K562 (cell line): ENCODE measurements around the gene TNPO2. TPM values are rescaled to one million over a fixed set of nuclear protein-coding genes. Genes with fewer than 3 reads are reported as not detected.

Experiments
- DDX20 ChIP-seq: fragments of 450-650 bp; IDR thresholded peaks from 2 replicates; pipeline ENCODE4 v1.6.1; 2016; ENCODE audit warnings: missing genetic modification characterization, low read depth, mild to moderate bottlenecking, missing compliant biosample characterization, moderate library complexity
- GATAD2B ChIP-seq: fragments of 450-650 bp; IDR thresholded peaks from 2 replicates; pipeline ENCODE4 v1.6.1; 2017; ENCODE audit warnings: mild to moderate bottlenecking, borderline replicate concordance
- MAZ ChIP-seq, 2 experiments: fragments of 450-650 bp in 1 of 2; sonication (generic) in 1 of 2; formaldehyde crosslinking; IDR thresholded peaks in 1 of 2; conservative IDR thresholded peaks in 1 of 2; 2 replicates each; pipeline versions ENCODE4 v1.4.0 to v1.5.0; 2020; ENCODE audit warnings: mild to moderate bottlenecking in 1 of 2, missing genetic modification reagents in 1 of 2
- PHF8 ChIP-seq: fragments of 200-600 bp; sonication (generic); IDR thresholded peaks from 2 replicates; pipeline ENCODE4 v1.6.1; 2012; ENCODE audit warnings: mixed run types, mild to moderate bottlenecking, inconsistent platforms, low read length, moderate library complexity, borderline replicate concordance
- SIN3A ChIP-seq, 2 experiments: fragments of 150-350 bp in 1 of 2; IDR thresholded peaks; 2 replicates each; pipeline ENCODE4 v1.6.1; 2011 to 2016; ENCODE audit warnings: borderline replicate concordance in 2 of 2, low read depth in 2 of 2, low read length in 2 of 2, mild to moderate bottlenecking in 2 of 2, moderate library complexity in 2 of 2; ENCODE audit not compliant: control insufficient read depth in 1 of 2
- TAF7 ChIP-seq: fragments of 450-650 bp; IDR thresholded peaks from 2 replicates; pipeline ENCODE4 v1.6.1; 2016; ENCODE audit warnings: missing genetic modification characterization, missing compliant biosample characterization
- ZBTB7A ChIP-seq: IDR thresholded peaks from 2 replicates; pipeline ENCODE4 v1.6.1; 2011; ENCODE audit warnings: low read depth, mild to moderate bottlenecking, low read length, moderate library complexity, borderline replicate concordance; ENCODE audit not compliant: control insufficient read depth
- ZNF324 ChIP-seq: fragments of 250-450 bp; sonication (Bioruptor Pico); IDR thresholded peaks from 2 replicates; pipeline ENCODE4 v1.4.0; 2020; ENCODE audit warnings: mild to moderate bottlenecking
- ZNF830 ChIP-seq: fragments of 250-450 bp; sonication (Bioruptor Pico); IDR thresholded peaks from 2 replicates; pipeline ENCODE4 v1.5.0; 2021; ENCODE audit warnings: mild to moderate bottlenecking
- polyA plus RNA-seq, 8 experiments: library from polyadenylated mRNA; depleted of rRNA in 4 of 8; stranded (reverse) in 5 of 8; unstranded in 3 of 8; fragments of >200 nt; fragmentation: Nextera tagmentation in 2 of 8; fragmentation: Illumina TruSeq in 1 of 8; extraction: Ambion mirVana in 2 of 8; extraction: Trizol in 1 of 8; gene quantifications; 2 replicates each; pipeline versions ENCODE4 v1.2.1 to v1.2.3, GENCODE V29; 2011 to 2014; ENCODE audit warnings: inconsistent platforms in 1 of 8, missing spikeins in 1 of 8
- total RNA-seq, 7 experiments: library from RNA; depleted of rRNA in 6 of 7; stranded (reverse); fragments of >200 nt in 6 of 7; fragmentation: Illumina TruSeq in 2 of 7; extraction: Trizol in 2 of 7; gene quantifications; 2 replicates each; pipeline versions ENCODE4 v1.2.1 to v1.2.3, GENCODE V29; 2011 to 2021; ENCODE audit warnings: low replicate concordance in 1 of 7
- TF ChIP-seq, protein P1 (sequence below), 2 experiments: fragments of 450-650 bp in 1 of 2; sonication (generic) in 1 of 2; formaldehyde crosslinking in 1 of 2; IDR thresholded peaks; 2 replicates each; pipeline versions ENCODE4 v1.7.1 to v1.9.0; 2016 to 2022; ENCODE audit warnings: inconsistent platforms in 1 of 2, mild to moderate bottlenecking in 1 of 2, missing genetic modification reagents in 1 of 2
- TF ChIP-seq, protein P2 (sequence below): fragments of 250-450 bp; sonication (Bioruptor Pico); IDR thresholded peaks from 2 replicates; pipeline ENCODE4 v1.8.0; 2022; ENCODE audit warnings: inconsistent platforms, mild to moderate bottlenecking, moderate library complexity, borderline replicate concordance
- TF ChIP-seq, protein P3 (sequence below): fragments of 200-800 bp; sonication (Bioruptor generic); IDR thresholded peaks from 2 replicates; pipeline ENCODE4 v1.6.1; 2017; ENCODE audit warnings: missing genetic modification characterization, missing compliant biosample characterization

TNPO2 gene
- total and polyA plus RNA-seq, 9 of the 15 experiments (the other 6 are each of a cell fraction or from before 2014, with no cell fraction given) = 6.0 to 126 (median 53.8) TPM

DNA sequence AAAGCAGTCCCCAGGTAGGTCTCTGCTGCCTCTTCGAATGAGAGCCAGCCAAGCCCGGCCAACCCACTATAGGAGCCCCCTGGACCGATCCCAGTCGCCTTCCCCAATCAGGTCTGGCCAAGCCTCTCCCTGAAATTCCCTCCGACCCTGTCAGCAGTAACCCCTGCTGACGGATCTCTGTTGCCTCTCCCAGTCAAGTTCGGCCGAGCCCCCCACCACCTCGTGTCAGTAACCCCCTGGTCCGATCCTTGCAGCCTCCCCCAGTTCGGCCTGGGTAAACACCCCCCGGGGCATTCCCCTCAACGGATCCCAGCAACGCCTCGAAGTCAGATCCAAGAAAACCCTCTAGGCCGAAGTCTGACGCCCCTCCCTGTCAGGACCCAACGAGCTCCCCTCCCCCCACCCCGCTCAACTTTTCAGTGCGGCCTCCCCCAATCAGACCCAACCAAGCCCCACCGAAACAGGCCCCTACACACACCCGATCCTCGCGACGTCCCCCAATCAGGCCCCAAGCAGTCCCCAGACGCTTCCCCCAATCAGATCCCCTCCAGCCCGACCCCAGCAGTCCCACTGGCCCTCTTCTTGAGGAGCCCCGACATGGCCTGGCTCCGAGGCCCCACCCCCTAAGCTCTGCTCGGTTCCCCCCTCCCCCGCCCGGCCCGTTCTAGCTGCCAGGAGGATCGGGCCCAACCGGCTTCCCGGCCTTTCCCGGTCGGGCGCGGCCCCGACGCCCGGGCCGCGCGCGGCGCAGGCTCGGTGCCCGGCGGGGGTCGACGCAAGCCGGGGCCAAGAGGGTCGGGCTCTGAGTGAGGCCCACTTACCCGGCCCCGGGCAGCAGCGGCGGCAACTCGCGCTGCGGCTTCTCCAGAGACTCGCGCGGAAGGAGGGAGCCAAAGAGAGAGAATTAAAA lies 1.8 kb downstream of the TNPO2 start (continued):
- TF ChIP-seq, protein P1, sequence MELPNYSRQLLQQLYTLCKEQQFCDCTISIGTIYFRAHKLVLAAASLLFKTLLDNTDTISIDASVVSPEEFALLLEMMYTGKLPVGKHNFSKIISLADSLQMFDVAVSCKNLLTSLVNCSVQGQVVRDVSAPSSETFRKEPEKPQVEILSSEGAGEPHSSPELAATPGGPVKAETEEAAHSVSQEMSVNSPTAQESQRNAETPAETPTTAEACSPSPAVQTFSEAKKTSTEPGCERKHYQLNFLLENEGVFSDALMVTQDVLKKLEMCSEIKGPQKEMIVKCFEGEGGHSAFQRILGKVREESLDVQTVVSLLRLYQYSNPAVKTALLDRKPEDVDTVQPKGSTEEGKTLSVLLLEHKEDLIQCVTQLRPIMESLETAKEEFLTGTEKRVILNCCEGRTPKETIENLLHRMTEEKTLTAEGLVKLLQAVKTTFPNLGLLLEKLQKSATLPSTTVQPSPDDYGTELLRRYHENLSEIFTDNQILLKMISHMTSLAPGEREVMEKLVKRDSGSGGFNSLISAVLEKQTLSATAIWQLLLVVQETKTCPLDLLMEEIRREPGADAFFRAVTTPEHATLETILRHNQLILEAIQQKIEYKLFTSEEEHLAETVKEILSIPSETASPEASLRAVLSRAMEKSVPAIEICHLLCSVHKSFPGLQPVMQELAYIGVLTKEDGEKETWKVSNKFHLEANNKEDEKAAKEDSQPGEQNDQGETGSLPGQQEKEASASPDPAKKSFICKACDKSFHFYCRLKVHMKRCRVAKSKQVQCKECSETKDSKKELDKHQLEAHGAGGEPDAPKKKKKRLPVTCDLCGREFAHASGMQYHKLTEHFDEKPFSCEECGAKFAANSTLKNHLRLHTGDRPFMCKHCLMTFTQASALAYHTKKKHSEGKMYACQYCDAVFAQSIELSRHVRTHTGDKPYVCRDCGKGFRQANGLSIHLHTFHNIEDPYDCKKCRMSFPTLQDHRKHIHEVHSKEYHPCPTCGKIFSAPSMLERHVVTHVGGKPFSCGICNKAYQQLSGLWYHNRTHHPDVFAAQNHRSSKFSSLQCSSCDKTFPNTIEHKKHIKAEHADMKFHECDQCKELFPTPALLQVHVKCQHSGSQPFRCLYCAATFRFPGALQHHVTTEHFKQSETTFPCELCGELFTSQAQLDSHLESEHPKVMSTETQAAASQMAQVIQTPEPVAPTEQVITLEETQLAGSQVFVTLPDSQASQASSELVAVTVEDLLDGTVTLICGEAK (IDR thresholded peaks at IDR 0.05) = peak; percentile 46; the same call in 1 of the 2 replicates
- TF ChIP-seq, protein P1 (CRISPR knock-in tag; IDR thresholded peaks at IDR 0.05) = no peak
- TF ChIP-seq MAZ (CRISPR knock-in tag; conservative IDR thresholded peaks at IDR 0.05 in 1 of 2, IDR thresholded peaks at IDR 0.05 in 1 of 2) = 0 out of 4 replicates have a peak, but pooled peaks of 1 of the 2 experiments have one; percentile 2
- no peak for TF ChIP-seq ZNF830 (CRISPR knock-in tag)
- TF ChIP-seq, protein P2, sequence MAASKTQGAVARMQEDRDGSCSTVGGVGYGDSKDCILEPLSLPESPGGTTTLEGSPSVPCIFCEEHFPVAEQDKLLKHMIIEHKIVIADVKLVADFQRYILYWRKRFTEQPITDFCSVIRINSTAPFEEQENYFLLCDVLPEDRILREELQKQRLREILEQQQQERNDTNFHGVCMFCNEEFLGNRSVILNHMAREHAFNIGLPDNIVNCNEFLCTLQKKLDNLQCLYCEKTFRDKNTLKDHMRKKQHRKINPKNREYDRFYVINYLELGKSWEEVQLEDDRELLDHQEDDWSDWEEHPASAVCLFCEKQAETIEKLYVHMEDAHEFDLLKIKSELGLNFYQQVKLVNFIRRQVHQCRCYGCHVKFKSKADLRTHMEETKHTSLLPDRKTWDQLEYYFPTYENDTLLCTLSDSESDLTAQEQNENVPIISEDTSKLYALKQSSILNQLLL (CRISPR knock-in tag) = no peak
- TF ChIP-seq SIN3A (IDR thresholded peaks at IDR 0.05; ENCODE audit: borderline replicate concordance in 2 of 2, control insufficient read depth in 1 of 2, low read depth in 2 of 2, low read length in 2 of 2) = peak in 1 of 2 experiments; percentile 5; a peak in 1 of 4 replicates
- 0 out of 2 replicates have a peak, but pooled peaks have one; percentile 54 for TF ChIP-seq GATAD2B
- no peak for TF ChIP-seq ZNF324 (CRISPR knock-in tag)
- 0 out of 2 replicates have a peak, but pooled peaks have one; percentile 29 for TF ChIP-seq TAF7 (tag)
- TF ChIP-seq, protein P3, sequence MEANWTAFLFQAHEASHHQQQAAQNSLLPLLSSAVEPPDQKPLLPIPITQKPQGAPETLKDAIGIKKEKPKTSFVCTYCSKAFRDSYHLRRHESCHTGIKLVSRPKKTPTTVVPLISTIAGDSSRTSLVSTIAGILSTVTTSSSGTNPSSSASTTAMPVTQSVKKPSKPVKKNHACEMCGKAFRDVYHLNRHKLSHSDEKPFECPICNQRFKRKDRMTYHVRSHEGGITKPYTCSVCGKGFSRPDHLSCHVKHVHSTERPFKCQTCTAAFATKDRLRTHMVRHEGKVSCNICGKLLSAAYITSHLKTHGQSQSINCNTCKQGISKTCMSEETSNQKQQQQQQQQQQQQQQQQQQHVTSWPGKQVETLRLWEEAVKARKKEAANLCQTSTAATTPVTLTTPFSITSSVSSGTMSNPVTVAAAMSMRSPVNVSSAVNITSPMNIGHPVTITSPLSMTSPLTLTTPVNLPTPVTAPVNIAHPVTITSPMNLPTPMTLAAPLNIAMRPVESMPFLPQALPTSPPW (CRISPR knock-in tag) = peak; percentile 61
- peak; percentile 69 for TF ChIP-seq PHF8
- TF ChIP-seq ZBTB7A = 0 out of 2 replicates have a peak, but pooled peaks have one; percentile 34
- TF ChIP-seq DDX20 (tag) = no peak
